Raji (cell line): Measurements from ENCODE around the gene BICRA.

ENCODE experiments used
- POLR2A ChIP-seq: IDR thresholded peaks from 2 replicates; pipeline ENCODE4 v1.6.1; 2011; ENCODE audit warnings: low read depth, low read length, control low read depth; ENCODE audit not compliant: insufficient read depth

Gene BICRA

GRCh38 chr19:47701717-47702552, 93.0 kb downstream of the BICRA start:
- no peak for TF ChIP-seq POLR2A

GRCh38 chr19:47702671-47703070, 93.7 kb downstream of the BICRA start:
- TF ChIP-seq POLR2A: no peak

- TF ChIP-seq POLR2A: no peak
These were observed 94.4 kb downstream of the BICRA start for GRCh38 chr19:47703301-47703700.

GRCh38 chr19:47704024-47704423, 95.1 kb downstream of the BICRA start:
- TF ChIP-seq POLR2A: no peak

GRCh38 chr19:47704656-47705055, 95.7 kb downstream of the BICRA start:
- TF ChIP-seq POLR2A: no peak

GRCh38 chr19:47707135-47707925, 98.4 kb downstream of the BICRA start:
- 0 out of 2 replicates have a peak, but pooled peaks have one; percentile 17 for TF ChIP-seq POLR2A

GRCh38 chr19:47711652-47712242, 102.8 kb downstream of the BICRA start:
- no peak for TF ChIP-seq POLR2A

- TF ChIP-seq POLR2A: no peak
These were observed 104.4 kb downstream of the BICRA start, which contains the start of gene EHD2 for GRCh38 chr19:47713046-47714021. TSS of gene EHD2 (plus strand) at chr19:47713422. CDS start at chr19:47716613, 3,191 bp downstream.

GRCh38 chr19:47714339-47714738, 105.4 kb downstream of the BICRA start:
- no peak for TF ChIP-seq POLR2A

- TF ChIP-seq POLR2A: no peak
These were observed 107.5 kb downstream of the BICRA start for GRCh38 chr19:47716270-47716937.

- TF ChIP-seq POLR2A: no peak
These were observed 110.3 kb downstream of the BICRA start for GRCh38 chr19:47719047-47719859.

- no peak for TF ChIP-seq POLR2A
These were observed 111.9 kb downstream of the BICRA start for GRCh38 chr19:47720669-47721422.
